Type B pancreatic cell (in vitro differentiated cells): Measurements from ENCODE around the gene CA11. TPM values are rescaled to one million over a fixed set of nuclear protein-coding genes. Genes with fewer than 3 reads are reported as not detected.

Experiments
- DNase-seq: peaks from one replicate; pipeline ENCODE4 v3.0.0; 2021; ENCODE audit warnings: mixed read lengths; ENCODE audit not compliant: unreplicated experiment; ENCODE audit errors: extremely low spot score
- H3K27ac Mint-ChIP-seq: 2 replicates; pipeline ENCODE4 v1.8.0; 2021; ENCODE audit warnings: mild to moderate bottlenecking, mixed read lengths
- H3K27me3 Mint-ChIP-seq: 2 replicates; pipeline ENCODE4 v1.8.0; 2021; ENCODE audit warnings: mixed read lengths
- H3K36me3 Mint-ChIP-seq: 2 replicates; pipeline ENCODE4 v1.8.0; 2021; ENCODE audit warnings: mixed read lengths
- H3K4me1 Mint-ChIP-seq: one replicate; pipeline ENCODE4 v1.8.0; 2021; ENCODE audit warnings: mixed read lengths; ENCODE audit not compliant: unreplicated experiment
- H3K4me3 Mint-ChIP-seq: 2 replicates; pipeline ENCODE4 v1.8.0; 2021; ENCODE audit warnings: mild to moderate bottlenecking, mixed read lengths
- H3K9me3 Mint-ChIP-seq: 2 replicates; pipeline ENCODE4 v1.8.0; 2021; ENCODE audit warnings: mixed read lengths
- CTCF ChIP-seq: fragments of 200-600 bp; sonication (generic); conservative IDR thresholded peaks from 2 replicates; pipeline ENCODE4 v1.5.0; 2021; ENCODE audit warnings: antibody characterized with exemption, mild to moderate bottlenecking
- total RNA-seq: library from RNA; stranded (reverse); gene quantifications from 2 replicates; pipeline ENCODE4 v1.2.1, GENCODE V29; 2021; ENCODE audit warnings: low replicate concordance

CA11 gene
- total RNA-seq, 1 donor from 2014 or later, result 43.3 TPM

GRCh38 chr19:48676887-48677286 is 30.9 kb upstream of the CA11 start:
- H3K4me3 Mint-ChIP-seq, result peak overlapping the region; percentile 23
- H3K4me1 Mint-ChIP-seq, result peaks cover 21% of the 10 kb centered on the region
- H3K9me3 Mint-ChIP-seq, result no peaks in the 10 kb centered on the region
- TF ChIP-seq CTCF, result no peak
- no peak for DNase-seq
- H3K27me3 Mint-ChIP-seq, result peaks cover 7% of the 10 kb centered on the region
- H3K36me3 Mint-ChIP-seq, result no peaks in the 10 kb centered on the region
- peak overlapping the region; percentile 89 for H3K27ac Mint-ChIP-seq

DNA sequence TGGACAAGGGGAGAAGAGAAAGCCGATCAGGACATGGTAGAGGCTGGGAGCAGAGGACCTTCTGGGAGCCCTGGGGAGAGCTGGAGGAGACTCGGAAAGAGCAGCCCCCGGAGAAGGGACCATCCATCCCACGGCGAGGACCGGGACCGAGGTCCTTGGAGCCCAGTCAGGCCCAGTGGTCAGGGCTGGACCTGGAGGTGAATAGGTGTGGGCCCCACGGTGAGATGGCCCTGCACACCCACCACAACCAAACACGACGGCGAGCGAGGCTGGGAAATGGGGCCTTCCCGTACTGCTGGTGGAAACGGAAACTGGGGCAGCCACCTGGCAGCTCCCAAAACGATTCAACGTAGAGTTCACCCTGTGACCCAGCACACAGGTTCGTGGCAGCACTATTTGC is 30.5 kb upstream of the CA11 start:
- DNase-seq, result no peak
- TF ChIP-seq CTCF, result no peak
- no peak overlapping the region for H3K4me3 Mint-ChIP-seq
- H3K4me1 Mint-ChIP-seq, result peaks cover 21% of the 10 kb centered on the region
- H3K9me3 Mint-ChIP-seq, result no peaks in the 10 kb centered on the region
- no peaks in the 10 kb centered on the region for H3K36me3 Mint-ChIP-seq
- peak overlapping the region; percentile 89 for H3K27ac Mint-ChIP-seq
- H3K27me3 Mint-ChIP-seq, result peaks cover 7% of the 10 kb centered on the region

GRCh38 chr19:48674921-48675824 is 29.2 kb upstream of the CA11 start:
- Mint-ChIP-seq H3K27ac (peak overlapping the region; percentile 83), H3K4me1 (peaks cover 27% of the 10 kb centered on the region), H3K36me3 (no peaks in the 10 kb centered on the region), H3K27me3 (peaks cover 7% of the 10 kb centered on the region), H3K9me3 (no peaks in the 10 kb centered on the region), H3K4me3 (peak overlapping the region; percentile 45)
- TF ChIP-seq CTCF, result peak; percentile 92
- DNase-seq, result peak; percentile 79

DNA sequence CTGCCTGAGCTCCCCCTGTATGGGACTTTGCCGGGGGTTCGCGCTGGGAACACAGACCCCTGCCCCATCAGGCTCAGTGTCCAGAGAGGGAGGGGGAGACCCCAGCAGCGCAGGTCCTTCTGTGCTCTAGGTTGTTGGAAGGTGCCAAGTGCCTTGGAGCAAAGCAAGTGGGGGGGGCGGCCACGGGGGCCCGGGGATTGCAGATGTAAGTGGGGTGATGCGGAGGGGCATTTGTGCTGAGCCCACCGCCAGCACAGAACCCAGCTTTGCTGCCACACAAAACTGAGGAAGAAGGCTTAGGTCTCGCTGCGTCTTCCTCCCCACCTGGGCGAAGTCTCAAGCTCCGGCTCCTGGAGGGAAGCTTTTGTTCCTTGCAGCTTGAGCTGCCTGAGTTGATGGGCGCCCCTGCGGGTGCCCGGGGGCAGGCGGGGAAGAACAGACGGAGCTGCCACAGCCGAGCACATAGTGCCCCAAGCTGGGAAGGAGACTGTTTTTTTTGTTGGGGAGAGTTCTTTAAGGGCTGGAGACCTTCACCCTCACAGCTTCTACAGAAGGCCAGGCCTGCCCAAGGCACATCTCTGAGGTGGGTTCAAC is 28.3 kb upstream of the CA11 start:
- H3K36me3 Mint-ChIP-seq, result no peaks in the 10 kb centered on the region
- H3K9me3 Mint-ChIP-seq, result no peaks in the 10 kb centered on the region
- H3K27me3 Mint-ChIP-seq, result peaks cover 7% of the 10 kb centered on the region
- TF ChIP-seq CTCF, result no peak
- peaks cover 27% of the 10 kb centered on the region for H3K4me1 Mint-ChIP-seq
- H3K4me3 Mint-ChIP-seq, result no peak overlapping the region
- no peak for DNase-seq
- no peak overlapping the region for H3K27ac Mint-ChIP-seq

DNA sequence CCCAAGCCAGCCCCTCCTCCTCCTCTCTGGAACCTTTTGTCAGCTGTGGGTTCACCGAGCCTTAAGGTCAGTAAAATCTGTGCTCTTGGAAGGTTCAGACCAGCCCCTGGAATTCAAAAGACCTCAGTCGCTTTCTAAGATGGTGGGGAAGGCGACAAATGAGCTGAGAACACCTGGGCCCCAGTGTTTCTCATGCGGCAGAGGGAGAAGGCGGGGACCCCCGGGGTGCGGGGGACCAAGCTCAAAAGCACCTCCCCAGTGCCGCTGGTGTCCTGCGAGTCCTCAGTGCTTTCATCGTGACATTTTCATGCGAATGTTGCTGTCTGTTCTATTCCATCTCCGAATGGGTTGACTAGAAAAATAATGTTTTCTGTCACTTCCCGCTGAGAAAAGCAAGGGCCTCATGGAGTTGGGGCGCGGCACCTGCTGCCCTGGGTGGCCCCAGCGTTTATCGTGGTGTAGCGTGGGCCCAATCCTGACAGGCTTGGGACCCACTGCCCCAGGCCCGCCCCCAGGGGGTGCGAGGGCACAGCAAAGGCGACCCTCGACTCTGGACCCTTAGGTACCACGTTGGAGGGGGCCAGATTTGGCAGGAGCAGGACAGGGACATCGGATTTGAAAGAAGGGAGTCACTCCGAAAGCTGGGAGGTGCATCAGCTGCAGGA is 27.6 kb upstream of the CA11 start:
- no peaks in the 10 kb centered on the region for H3K36me3 Mint-ChIP-seq

More for the DNA sequence above, 27.6 kb upstream of the CA11 start:
- Mint-ChIP-seq H3K27me3 (peaks cover 7% of the 10 kb centered on the region), H3K4me3 (no peak overlapping the region), H3K4me1 (peaks cover 27% of the 10 kb centered on the region), H3K27ac (no peak overlapping the region), H3K9me3 (no peaks in the 10 kb centered on the region)
- DNase-seq, result no peak
- TF ChIP-seq CTCF, result no peak
